HL-60 (cell line): ENCODE results near the gene HS6ST3.

ENCODE experiments used
- CTCF ChIP-seq: IDR thresholded peaks from one replicate; pipeline ENCODE4 v1.5.1; 2011; ENCODE audit warnings: low read length, control low read depth, inconsistent platforms; ENCODE audit not compliant: insufficient read depth
- POLR2AphosphoS5 ChIP-seq: IDR thresholded peaks from 2 replicates; pipeline ENCODE4 v1.6.1; 2012; ENCODE audit warnings: low read depth
- REST ChIP-seq: IDR thresholded peaks from 2 replicates; pipeline ENCODE4 v1.6.1; 2012; ENCODE audit warnings: low read depth; ENCODE audit not compliant: insufficient replicate concordance

- TF ChIP-seq CTCF: no peak
- no peak for TF ChIP-seq POLR2AphosphoS5
- no peak for TF ChIP-seq REST
Observed at GRCh38 chr13:96816261-96816660, 726.4 kb downstream of the HS6ST3 start.
